HUES48 (cell line): ENCODE data around the gene MPO.

Experiments used
- H3K27ac ChIP-seq: one replicate; pipeline ENCODE4 v1.7.0; 2013; ENCODE audit warnings: low read depth, low read length, inconsistent platforms
- H3K27me3 ChIP-seq: 2 replicates; pipeline ENCODE4 v1.6.1; 2013; ENCODE audit warnings: mild to moderate bottlenecking, low read length; ENCODE audit not compliant: control insufficient read depth, insufficient read depth
- H3K36me3 ChIP-seq: 2 replicates; pipeline ENCODE4 v1.6.1; 2013; ENCODE audit warnings: low read length; ENCODE audit not compliant: control insufficient read depth, insufficient read depth
- H3K4me1 ChIP-seq: 2 replicates; pipeline ENCODE4 v1.6.1; 2013; ENCODE audit warnings: mild to moderate bottlenecking, low read length; ENCODE audit not compliant: control insufficient read depth, insufficient read depth
- H3K4me3 ChIP-seq: 2 replicates; pipeline ENCODE4 v1.5.1; 2013; ENCODE audit warnings: mild to moderate bottlenecking, low read depth, low read length
- H3K9ac ChIP-seq: 2 replicates; pipeline ENCODE4 v1.6.1; 2013; ENCODE audit warnings: mild to moderate bottlenecking, low read depth, low read length, moderate library complexity
- H3K9me3 ChIP-seq: 2 replicates; pipeline ENCODE4 v1.6.1; 2013; ENCODE audit warnings: low read length; ENCODE audit not compliant: control insufficient read depth, insufficient read depth

Gene MPO

DNA sequence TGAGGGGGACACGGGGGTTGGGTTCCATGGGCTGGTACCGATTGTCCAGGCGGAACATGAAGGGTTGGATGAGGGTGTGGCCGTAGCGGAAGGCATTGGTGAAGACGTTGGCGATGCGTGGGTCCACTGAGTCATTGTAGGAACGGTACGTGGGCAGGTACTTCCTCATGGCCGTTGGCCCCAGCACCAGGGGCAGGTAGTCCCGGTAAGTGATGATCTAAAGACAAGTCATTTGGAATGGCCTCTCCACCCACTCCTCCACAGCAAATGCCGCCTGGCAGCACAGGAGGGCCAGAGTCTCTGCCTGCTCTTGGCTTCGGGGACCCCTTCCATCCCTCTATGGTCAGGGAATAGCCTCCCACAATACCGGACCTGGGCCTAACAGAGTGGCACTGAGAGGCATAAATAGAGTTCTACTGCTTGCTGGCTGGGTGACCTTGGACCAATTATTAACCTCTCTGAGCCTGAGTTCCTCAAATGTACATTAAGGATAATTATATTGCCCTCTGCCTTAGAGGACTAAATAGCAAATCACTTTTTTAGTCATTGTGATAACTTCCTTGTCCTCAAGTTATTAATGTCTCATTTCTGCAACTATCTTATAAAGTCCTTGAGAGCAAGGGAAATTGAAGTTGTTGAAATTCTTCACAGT is 7.2 kb downstream of the MPO start:
- H3K27me3 ChIP-seq, result peaks cover 9% of the 10 kb centered on the region

DNA sequence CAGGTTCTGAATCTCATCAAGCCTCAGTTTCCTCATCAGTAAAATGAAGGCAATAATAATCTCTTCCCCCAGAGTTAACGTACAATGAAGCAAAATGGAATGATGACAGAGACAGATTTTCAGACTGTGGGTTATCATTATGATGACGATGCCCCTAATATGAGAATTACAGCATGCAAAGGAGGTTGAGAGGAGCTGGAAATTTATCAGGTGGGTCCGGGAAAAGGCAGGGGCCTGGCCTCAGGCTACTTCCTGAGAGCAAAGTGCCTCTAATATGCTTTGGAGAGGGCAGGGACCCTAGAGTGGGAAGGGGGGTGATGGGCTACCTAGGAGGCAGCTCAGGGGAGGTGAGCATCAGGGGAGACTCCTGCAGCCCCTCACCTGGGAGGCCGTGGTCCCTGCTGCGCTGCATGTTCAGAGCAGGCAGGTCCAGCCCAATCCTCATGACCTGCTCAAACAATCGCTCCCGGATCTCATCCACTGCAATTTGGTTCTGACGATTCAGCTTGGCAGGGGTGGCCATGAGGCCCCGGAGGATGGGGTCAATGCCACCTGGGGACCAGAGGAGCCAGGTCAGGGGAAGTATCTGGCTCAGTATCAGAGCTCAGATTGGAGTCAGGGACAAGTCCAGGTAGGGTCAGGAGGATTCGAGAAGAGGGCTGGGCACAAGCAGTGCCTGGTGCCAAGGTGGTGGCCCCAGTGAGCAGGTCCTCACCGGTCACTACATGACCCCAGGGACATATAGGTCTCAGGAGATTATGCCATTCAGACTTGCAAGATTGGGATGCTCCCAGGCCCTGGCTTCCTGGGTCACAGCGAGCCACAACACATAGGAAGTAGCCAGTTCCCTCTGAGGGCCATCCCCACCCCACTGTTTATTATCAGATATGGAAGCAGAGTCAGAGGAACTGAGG is 8.1 kb downstream of the MPO start:
- no peak overlapping the region for H3K27ac ChIP-seq
- peaks cover 4% of the 10 kb centered on the region; the same call in 1 of the 2 replicates for H3K27me3 ChIP-seq
- no peaks in the 10 kb centered on the region for H3K36me3 ChIP-seq
- H3K9me3 ChIP-seq, result no peaks in the 10 kb centered on the region
- H3K4me1 ChIP-seq, result no peaks in the 10 kb centered on the region
- no peak overlapping the region for H3K9ac ChIP-seq
- no peak overlapping the region for H3K4me3 ChIP-seq

More for the DNA sequence above, 7.2 kb downstream of the MPO start:
- Histone ChIP-seq H3K9ac (no peak overlapping the region), H3K36me3 (no peaks in the 10 kb centered on the region), H3K27ac (no peak overlapping the region), H3K4me1 (peaks cover under 1% of the 10 kb centered on the region; the same call in 1 of the 2 replicates), H3K9me3 (no peaks in the 10 kb centered on the region), H3K4me3 (no peak overlapping the region)

DNA sequence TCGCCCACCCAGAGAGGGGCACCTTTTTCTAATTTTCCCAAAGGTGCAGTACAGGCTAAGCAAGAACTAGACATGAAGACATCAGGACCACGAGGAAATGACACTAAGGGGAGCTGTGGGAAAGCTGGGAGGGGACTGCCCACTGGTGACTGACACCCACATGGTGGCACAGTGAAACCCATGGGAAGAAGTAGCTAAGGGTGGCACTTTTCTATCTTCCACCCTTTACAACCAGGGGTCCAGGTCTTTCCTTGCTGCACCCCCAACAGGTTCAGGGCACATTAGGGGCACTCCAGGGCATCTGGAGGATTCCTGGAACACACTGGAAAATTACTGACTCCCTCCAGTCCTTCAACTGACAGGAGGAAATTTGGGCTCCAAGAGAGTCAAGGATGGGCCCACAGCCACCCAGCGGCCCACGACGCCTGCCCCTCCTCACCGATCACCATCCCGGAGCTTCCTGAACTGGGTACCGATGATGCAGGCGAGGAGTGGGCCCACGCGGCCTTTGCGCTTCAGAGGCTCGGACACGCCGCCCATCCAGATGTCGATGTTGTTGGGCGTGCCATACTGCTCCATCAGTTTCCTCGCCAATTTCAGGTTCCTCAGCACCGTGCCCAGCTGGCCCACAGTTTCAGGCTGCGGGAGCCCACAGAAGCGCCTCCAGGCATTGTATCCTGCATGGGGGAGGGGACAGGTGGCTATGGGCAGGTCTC is 9.4 kb downstream of the MPO start:
- Histone ChIP-seq H3K9ac (no peak overlapping the region), H3K9me3 (no peaks in the 10 kb centered on the region), H3K27me3 (no peaks in the 10 kb centered on the region; the same call in 1 of the 2 replicates), H3K27ac (no peak overlapping the region), H3K4me1 (no peaks in the 10 kb centered on the region), H3K36me3 (no peaks in the 10 kb centered on the region), H3K4me3 (no peak overlapping the region)

DNA sequence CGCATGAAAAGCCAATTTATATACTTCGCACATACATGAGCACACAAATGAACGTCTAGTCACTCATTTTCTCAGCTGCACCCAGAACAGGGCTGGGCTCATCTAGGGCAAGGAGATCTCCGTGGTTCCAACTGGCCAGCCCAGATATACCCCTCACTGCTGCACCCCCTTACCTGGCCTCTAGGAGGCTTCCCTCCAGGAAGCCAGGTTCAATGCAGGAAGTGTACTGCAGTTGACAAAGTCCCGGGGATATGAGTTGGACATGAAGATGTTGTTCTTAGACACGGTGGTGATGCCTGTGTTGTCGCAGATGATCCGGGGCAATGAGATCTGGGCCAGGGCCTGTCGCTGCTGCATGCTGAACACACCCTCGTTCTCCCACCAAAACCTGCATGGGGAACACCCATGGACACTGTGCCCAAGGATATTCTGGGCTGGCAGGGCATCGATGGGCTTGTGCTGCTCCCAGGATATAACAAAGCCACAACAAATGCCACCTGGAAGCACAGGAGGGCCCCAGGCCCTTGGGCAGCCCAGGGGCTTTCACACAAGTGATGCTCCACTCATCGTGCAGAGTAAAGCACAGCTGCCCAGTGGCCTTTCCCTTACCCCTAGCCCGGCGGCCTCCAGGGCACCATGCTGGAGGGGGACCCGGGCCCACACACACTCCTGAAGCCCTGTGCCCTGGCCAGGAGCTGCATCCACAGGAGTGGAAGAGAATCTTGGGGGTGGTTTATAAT is 10.1 kb downstream of the MPO start:
- H3K27ac ChIP-seq, result no peak overlapping the region
- H3K27me3 ChIP-seq, result no peaks in the 10 kb centered on the region; the same call in 1 of the 2 replicates
- H3K4me3 ChIP-seq, result no peak overlapping the region
- H3K36me3 ChIP-seq, result no peaks in the 10 kb centered on the region
- no peak overlapping the region for H3K9ac ChIP-seq
- no peaks in the 10 kb centered on the region for H3K4me1 ChIP-seq
- no peaks in the 10 kb centered on the region for H3K9me3 ChIP-seq

DNA sequence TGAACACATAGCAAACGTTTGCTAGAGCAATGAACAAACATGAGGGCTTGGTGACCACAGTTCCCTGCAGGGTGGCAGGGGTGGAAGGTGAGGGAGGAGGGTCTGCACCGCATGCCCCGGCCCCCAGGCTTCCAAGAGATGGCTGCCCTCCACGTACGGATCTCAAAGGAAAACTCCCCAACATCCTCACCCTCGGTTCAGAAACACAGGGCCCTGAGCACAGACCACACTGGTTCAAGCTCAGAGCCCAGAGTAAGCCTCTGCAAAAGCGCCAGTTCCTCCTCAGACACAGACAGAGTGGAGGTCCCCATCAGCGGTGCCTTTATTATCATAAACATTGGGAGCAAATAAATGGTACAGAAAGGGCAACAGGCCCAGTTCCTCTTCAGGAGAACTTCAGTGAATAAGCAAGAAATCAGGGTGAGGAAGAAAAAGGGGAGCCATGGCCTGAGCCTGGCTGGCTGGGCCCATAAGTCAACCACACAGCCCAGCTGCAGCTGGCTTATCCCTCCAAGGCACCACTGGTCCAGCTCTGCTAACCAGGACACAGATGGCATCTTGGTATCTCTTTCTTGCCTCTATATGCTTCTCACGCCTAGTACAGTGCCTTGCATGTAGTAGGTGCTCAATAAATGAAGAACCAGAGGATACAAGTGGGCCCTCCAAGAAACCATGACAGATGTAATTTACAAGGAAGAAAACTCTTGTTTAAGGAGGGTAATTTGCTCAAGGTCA is 11.0 kb downstream of the MPO start:
- Histone ChIP-seq H3K4me1 (no peaks in the 10 kb centered on the region), H3K27me3 (no peaks in the 10 kb centered on the region; the same call in 1 of the 2 replicates), H3K9me3 (no peaks in the 10 kb centered on the region), H3K9ac (no peak overlapping the region), H3K27ac (no peak overlapping the region), H3K36me3 (no peaks in the 10 kb centered on the region), H3K4me3 (no peak overlapping the region)

DNA sequence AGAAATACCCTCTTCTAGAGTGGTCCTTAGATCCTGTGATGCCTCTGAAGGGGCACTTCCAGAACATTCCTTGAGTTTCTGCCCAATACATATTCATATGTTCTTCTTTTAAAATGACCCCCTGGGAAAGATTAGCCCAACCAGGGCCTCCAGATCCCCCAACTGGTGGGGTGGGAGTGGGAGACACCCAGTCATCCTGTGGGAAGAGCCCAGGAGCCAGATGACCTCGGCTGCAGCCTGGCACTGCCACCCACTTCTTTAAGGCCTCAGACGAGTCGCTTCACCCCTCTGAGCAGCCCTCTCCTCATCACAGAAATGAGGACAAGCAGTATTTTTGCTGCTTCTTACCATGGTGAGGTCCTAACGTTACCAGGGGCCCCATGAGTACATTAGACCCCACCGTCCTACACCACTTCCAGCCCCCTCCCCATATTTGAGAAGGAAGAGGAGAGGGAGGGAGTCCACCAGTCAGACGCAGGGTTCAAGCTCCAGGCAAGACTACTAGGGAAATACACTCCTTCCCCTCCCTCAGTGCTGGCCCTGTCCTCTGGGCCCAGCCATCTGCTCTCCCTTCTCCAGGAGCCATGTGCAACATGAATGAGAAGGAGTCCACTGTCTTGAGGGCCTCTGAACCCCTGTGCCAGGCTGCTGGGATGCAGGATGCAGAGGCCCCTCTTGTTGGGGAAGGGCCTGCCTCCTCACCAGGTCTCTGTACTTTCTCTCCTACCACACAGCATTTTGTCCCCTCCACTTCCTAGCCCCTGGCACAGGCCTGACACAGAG is 11.8 kb downstream of the MPO start:
- H3K36me3 ChIP-seq, result no peaks in the 10 kb centered on the region
- H3K4me1 ChIP-seq, result no peaks in the 10 kb centered on the region
- no peak overlapping the region for H3K27ac ChIP-seq
- H3K9ac ChIP-seq, result no peak overlapping the region
- H3K27me3 ChIP-seq, result no peaks in the 10 kb centered on the region; the same call in 1 of the 2 replicates
- H3K9me3 ChIP-seq, result no peaks in the 10 kb centered on the region
- no peak overlapping the region for H3K4me3 ChIP-seq

DNA sequence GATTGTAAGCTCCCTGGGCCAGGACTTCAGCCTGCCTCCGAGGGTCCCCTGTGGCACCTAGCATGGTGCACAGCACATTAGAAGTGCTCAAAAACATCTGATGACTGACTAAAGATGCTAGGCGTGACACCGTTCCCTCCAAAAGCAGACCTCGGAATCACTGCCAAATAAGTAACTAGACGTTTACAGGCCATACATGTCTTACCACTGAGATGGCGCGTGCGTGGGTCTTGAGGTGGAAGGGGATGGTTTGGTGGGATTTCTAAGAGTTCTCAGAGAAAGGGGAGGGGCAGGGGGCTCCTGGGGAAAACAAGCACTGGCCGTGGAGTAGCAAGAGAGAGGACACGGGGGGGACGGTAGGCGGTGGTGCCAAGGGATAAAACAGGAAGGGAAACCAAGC is 12.4 kb downstream of the MPO start:
- Histone ChIP-seq H3K9ac (no peak overlapping the region), H3K4me1 (no peaks in the 10 kb centered on the region), H3K27ac (no peak overlapping the region), H3K36me3 (no peaks in the 10 kb centered on the region), H3K27me3 (no peaks in the 10 kb centered on the region; the same call in 1 of the 2 replicates), H3K9me3 (no peaks in the 10 kb centered on the region), H3K4me3 (no peak overlapping the region)

DNA sequence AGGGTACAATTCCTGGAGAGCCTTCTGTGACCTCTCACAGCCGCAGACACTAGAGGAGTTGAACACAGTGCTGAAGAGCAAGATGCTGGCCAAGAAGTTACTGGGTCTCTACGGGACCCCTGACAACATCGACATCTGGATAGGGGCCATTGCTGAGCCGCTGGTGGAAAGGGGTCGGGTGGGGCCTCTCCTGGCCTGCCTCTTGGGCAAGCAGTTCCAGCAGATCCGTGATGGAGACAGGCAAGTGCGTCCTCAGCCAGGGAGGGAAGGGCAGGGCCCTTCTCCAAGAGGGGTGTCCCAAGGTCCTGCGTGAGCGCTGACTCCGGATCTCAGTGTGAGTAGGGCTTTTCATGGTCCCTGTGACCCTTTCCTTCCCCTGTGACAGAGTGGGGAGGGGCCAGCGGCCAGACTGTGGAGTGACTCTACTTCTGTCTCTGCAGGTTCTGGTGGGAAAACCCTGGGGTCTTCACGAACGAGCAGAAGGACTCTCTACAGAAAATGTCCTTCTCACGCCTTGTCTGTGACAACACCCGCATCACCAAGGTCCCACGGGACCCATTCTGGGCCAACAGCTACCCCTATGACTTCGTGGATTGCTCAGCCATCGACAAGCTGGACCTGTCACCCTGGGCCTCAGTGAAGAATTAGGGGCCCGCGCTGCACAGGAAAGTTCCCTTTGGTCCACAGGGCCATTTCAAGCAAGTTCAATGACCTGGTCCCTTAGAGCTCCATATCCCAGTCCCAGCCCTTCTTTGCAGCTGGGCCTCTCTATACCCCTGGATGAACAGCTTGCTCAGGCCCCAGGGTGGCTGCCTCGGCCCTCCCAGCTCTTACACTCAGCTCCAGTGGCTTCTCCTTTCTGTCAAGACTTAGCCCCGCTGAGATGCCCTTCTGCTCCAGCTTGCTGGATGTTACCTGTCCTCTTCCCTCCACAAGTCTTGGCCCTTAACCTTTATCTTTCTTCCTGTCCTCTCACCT is 13.1 kb downstream of the MPO start:
- no peak overlapping the region for H3K27ac ChIP-seq
- no peaks in the 10 kb centered on the region for H3K4me1 ChIP-seq
- H3K4me3 ChIP-seq, result no peak overlapping the region
- no peak overlapping the region for H3K9ac ChIP-seq
- no peaks in the 10 kb centered on the region for H3K36me3 ChIP-seq
- no peaks in the 10 kb centered on the region; the same call in 1 of the 2 replicates for H3K27me3 ChIP-seq
- H3K9me3 ChIP-seq, result no peaks in the 10 kb centered on the region
